NCI-H1930 (cell line): ENCODE results near the gene FZD4.

Experiments used
- DNase-seq, 2 experiments: peaks; one replicate each; lab custom pipeline; 2025; lab: John Stamatoyannopoulos, UW

The FZD4 gene

GRCh38 chr11:86912238-86912637, 43.0 kb downstream of the FZD4 start:
- no peak for DNase-seq

- no peak for DNase-seq
These were observed 44.6 kb downstream of the FZD4 start for GRCh38 chr11:86910592-86910991.

- DNase-seq = no peak
These were observed 49.0 kb downstream of the FZD4 start for GRCh38 chr11:86906198-86906597.

GRCh38 chr11:86905252-86905651, 49.9 kb downstream of the FZD4 start:
- no peak for DNase-seq

- no peak for DNase-seq
These were observed 51.2 kb downstream of the FZD4 start for GRCh38 chr11:86904001-86904400.

- no peak for DNase-seq
These were observed 52.9 kb downstream of the FZD4 start for GRCh38 chr11:86902345-86902744.

- no peak for DNase-seq
These were observed 53.6 kb downstream of the FZD4 start for GRCh38 chr11:86901599-86901998.

- DNase-seq = no peak
These were observed 55.0 kb downstream of the FZD4 start for GRCh38 chr11:86900162-86900561.

GRCh38 chr11:86898689-86899088, 56.5 kb downstream of the FZD4 start:
- DNase-seq = no peak

GRCh38 chr11:86896441-86896841, 58.8 kb downstream of the FZD4 start:
- DNase-seq = no peak
